ENCODE measurements around the gene TTL.

- TF ChIP-seq CTCF (IDR thresholded peaks at IDR 0.05; ENCODE audit: low read depth, low read length, poor library complexity, severe bottlenecking) (no peak), EZH2phosphoT487 (IDR thresholded peaks at IDR 0.05; ENCODE audit: borderline replicate concordance, low read length) (no peak)
These were observed 32.1 kb upstream of the TTL start for GRCh38 chr2:112449854-112450253.

Measured in DOHH2 (cell line).